Omental fat pad (tissue), 4 donors: ENCODE measurements around the gene DBI. TPM values are rescaled to one million over a fixed set of nuclear protein-coding genes. Genes with fewer than 3 reads are reported as not detected.
"Not testable (repeated sequence)": the region's sequence is repeated elsewhere in the genome, so short reads cannot be mapped to it uniquely, and the experiment has no call there.

Experiments used
- ATAC-seq: fragments of 150-250 bp; one replicate; pipeline ENCODE4 v1.9.1; 2016; ENCODE audit warnings: mild to moderate bottlenecking, moderate library complexity; ENCODE audit not compliant: low FRiP score
- DNase-seq: peaks from one replicate; pipeline ENCODE4 v3.0.0-alpha.2; 2019; ENCODE audit warnings: low spot score
- CTCF ChIP-seq, 3 donors: fragments of 450-650 bp; IDR thresholded peaks; one replicate each; pipeline ENCODE4 v1.5.1; 2016 to 2017; ENCODE audit warnings: antibody characterized with exemption in 3 of 3, mild to moderate bottlenecking in 3 of 3, moderate library complexity in 2 of 3
- total RNA-seq, 4 donors: library from RNA; depleted of rRNA; stranded (reverse); fragments of >200 nt; gene quantifications; one replicate each; pipeline ENCODE4 v1.1.0, GENCODE V29; 2016

Gene DBI
- total RNA-seq, 4 donors from 2014 or later: 191 to 327 (median 225) TPM

- no peak for ATAC-seq
- no peak for DNase-seq
- no peak for TF ChIP-seq CTCF (IDR thresholded peaks at IDR 0.05)
Measured at GRCh38 chr2:119397196-119397595, 30.4 kb downstream of the DBI start.

- no peak for ATAC-seq
- no peak for DNase-seq
- TF ChIP-seq CTCF (IDR thresholded peaks at IDR 0.05): no peak
Measured at GRCh38 chr2:119402106-119402505, 35.3 kb downstream of the DBI start.

- DNase-seq (no peak), ATAC-seq (no peak)
- TF ChIP-seq CTCF (IDR thresholded peaks at IDR 0.05): no peak
Measured at GRCh38 chr2:119402645-119403560, 36.1 kb downstream of the DBI start.

GRCh38 chr2:119403618-119404017, 36.8 kb downstream of the DBI start:
- not testable (repeated sequence) for DNase-seq, ATAC-seq

GRCh38 chr2:119405151-119405550, 38.4 kb downstream of the DBI start:
- no peak for DNase-seq
- no peak for TF ChIP-seq CTCF (IDR thresholded peaks at IDR 0.05)

GRCh38 chr2:119407430-119408220, 40.8 kb downstream of the DBI start:
- peak in 1 of 3 donors; percentile 65 for TF ChIP-seq CTCF (IDR thresholded peaks at IDR 0.05)
- ATAC-seq (peak; percentile 70), DNase-seq (no peak)

More at GRCh38 chr2:119405151-119405550, 38.4 kb downstream of the DBI start:
- ATAC-seq: no peak

- no peak for ATAC-seq
- no peak for TF ChIP-seq CTCF (IDR thresholded peaks at IDR 0.05)
- DNase-seq: no peak
Measured at GRCh38 chr2:119408221-119408619, 41.4 kb downstream of the DBI start.
